ENCODE measurements around the gene LMTK3. TPM values are rescaled to one million over a fixed set of nuclear protein-coding genes. Genes with fewer than 3 reads are reported as not detected.

The LMTK3 gene
- polyA plus RNA-seq, 1 of the 3 experiments (the other 2 are of a cell fraction) = 3.2 TPM

- no peaks in the 10 kb centered on the region for H3K9me3 ChIP-seq
- no peak overlapping the region for H3K4me2 ChIP-seq
- H3K36me3 ChIP-seq (replicated peaks in 1 of 2; ENCODE audit: control insufficient read depth in 1 of 2, insufficient read depth in 2 of 2, low read length in 1 of 2) = peaks cover 0 to 2% of the 10 kb centered on the region in 2 experiments
- peaks cover 4% of the 10 kb centered on the region for H3F3A ChIP-seq (replicated peaks; ENCODE audit: insufficient read depth)
- peaks cover 0 to 4% of the 10 kb centered on the region in 2 experiments; a peak in 1 of 4 replicates for H3K4me1 ChIP-seq (ENCODE audit: control insufficient read depth in 1 of 2, insufficient read depth in 2 of 2, low read depth in 1 of 2, low read length in 1 of 2)
- CTCF ChIA-PET = interaction anchor here (1.1 to 1.2 kb wide), 2 partner anchors 12 to 87 kb away, joined by 3 read pairs; no protein-coding TSS in a partner anchor
- H3K27ac ChIP-seq (ENCODE audit: low read depth in 2 of 2, low read length in 1 of 2) = no peak overlapping the region
- no peak overlapping the region for H3K4me3 ChIP-seq (ENCODE audit: low read depth in 2 of 2, low read length in 1 of 2)
- H3K9ac ChIP-seq = no peak overlapping the region
- no peak overlapping the region for H2AFZ ChIP-seq (ENCODE audit: low read depth)
- DNase-seq = no peak
- no peaks in the 10 kb centered on the region for H4K20me1 ChIP-seq (ENCODE audit: insufficient read depth)
- no peaks in the 10 kb centered on the region for H3K79me2 ChIP-seq (ENCODE audit: insufficient read depth)
- 63% methylated on average over 21 of the region's 27 CpGs for WGBS (ENCODE audit: low lambda C conversion rate)
- no peaks in the 10 kb centered on the region for H3K27me3 ChIP-seq (ENCODE audit: insufficient read depth)
- POLR2A ChIA-PET = interaction anchor here (1.2 kb wide), 1 partner anchor 9 kb away, joined by 5 read pairs; no protein-coding TSS in a partner anchor
- TF ChIP-seq GABPA (IDR thresholded peaks at IDR 0.05; ENCODE audit: low read depth) (no peak), FOXM1 (IDR thresholded peaks at IDR 0.05; ENCODE audit: low read depth) (no peak), TAF1 (IDR thresholded peaks at IDR 0.05; ENCODE audit: borderline replicate concordance, low read depth, low read length) (no peak), TCF12 (IDR thresholded peaks at IDR 0.05) (no peak), CHD2 (IDR thresholded peaks at IDR 0.05; ENCODE audit: low read length, partially characterized antibody) (no peak), RCOR1 (IDR thresholded peaks at IDR 0.05; ENCODE audit: low read length) (no peak), NFIC (IDR thresholded peaks at IDR 0.05; ENCODE audit: borderline replicate concordance) (no peak), RXRA (IDR thresholded peaks at IDR 0.05; ENCODE audit: borderline replicate concordance, low read depth) (no peak), JUND (IDR thresholded peaks at IDR 0.05) (no peak), NRF1 (IDR thresholded peaks at IDR 0.05; ENCODE audit: low read depth, low read length) (no peak), SIN3A (IDR thresholded peaks at IDR 0.05; ENCODE audit: borderline replicate concordance, low read depth, low read length) (no peak), MAX (IDR thresholded peaks at IDR 0.05; ENCODE audit: low read depth) (no peak), TEAD4 (IDR thresholded peaks at IDR 0.05; ENCODE audit: borderline replicate concordance, insufficient read depth) (no peak)
- TF ChIP-seq, protein P1, sequence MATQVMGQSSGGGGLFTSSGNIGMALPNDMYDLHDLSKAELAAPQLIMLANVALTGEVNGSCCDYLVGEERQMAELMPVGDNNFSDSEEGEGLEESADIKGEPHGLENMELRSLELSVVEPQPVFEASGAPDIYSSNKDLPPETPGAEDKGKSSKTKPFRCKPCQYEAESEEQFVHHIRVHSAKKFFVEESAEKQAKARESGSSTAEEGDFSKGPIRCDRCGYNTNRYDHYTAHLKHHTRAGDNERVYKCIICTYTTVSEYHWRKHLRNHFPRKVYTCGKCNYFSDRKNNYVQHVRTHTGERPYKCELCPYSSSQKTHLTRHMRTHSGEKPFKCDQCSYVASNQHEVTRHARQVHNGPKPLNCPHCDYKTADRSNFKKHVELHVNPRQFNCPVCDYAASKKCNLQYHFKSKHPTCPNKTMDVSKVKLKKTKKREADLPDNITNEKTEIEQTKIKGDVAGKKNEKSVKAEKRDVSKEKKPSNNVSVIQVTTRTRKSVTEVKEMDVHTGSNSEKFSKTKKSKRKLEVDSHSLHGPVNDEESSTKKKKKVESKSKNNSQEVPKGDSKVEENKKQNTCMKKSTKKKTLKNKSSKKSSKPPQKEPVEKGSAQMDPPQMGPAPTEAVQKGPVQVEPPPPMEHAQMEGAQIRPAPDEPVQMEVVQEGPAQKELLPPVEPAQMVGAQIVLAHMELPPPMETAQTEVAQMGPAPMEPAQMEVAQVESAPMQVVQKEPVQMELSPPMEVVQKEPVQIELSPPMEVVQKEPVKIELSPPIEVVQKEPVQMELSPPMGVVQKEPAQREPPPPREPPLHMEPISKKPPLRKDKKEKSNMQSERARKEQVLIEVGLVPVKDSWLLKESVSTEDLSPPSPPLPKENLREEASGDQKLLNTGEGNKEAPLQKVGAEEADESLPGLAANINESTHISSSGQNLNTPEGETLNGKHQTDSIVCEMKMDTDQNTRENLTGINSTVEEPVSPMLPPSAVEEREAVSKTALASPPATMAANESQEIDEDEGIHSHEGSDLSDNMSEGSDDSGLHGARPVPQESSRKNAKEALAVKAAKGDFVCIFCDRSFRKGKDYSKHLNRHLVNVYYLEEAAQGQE (IDR thresholded peaks at IDR 0.05; ENCODE audit: low read depth, low read length) = no peak
- TF ChIP-seq, protein P2, sequence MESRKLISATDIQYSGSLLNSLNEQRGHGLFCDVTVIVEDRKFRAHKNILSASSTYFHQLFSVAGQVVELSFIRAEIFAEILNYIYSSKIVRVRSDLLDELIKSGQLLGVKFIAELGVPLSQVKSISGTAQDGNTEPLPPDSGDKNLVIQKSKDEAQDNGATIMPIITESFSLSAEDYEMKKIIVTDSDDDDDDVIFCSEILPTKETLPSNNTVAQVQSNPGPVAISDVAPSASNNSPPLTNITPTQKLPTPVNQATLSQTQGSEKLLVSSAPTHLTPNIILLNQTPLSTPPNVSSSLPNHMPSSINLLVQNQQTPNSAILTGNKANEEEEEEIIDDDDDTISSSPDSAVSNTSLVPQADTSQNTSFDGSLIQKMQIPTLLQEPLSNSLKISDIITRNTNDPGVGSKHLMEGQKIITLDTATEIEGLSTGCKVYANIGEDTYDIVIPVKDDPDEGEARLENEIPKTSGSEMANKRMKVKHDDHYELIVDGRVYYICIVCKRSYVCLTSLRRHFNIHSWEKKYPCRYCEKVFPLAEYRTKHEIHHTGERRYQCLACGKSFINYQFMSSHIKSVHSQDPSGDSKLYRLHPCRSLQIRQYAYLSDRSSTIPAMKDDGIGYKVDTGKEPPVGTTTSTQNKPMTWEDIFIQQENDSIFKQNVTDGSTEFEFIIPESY (IDR thresholded peaks at IDR 0.05; ENCODE audit: borderline replicate concordance, low read depth) = no peak
- H3K9me2 ChIP-seq = no peaks in the 10 kb centered on the region
Measured at GRCh38 chr19:48502350-48503018, 9.2 kb downstream of the LMTK3 start.

Data from SK-N-SH (cell line).